GM19238 (cell line): ENCODE data around the gene NEO1.

Experiments
- DNase-seq: peaks from one replicate; pipeline ENCODE4 v3.0.0; 2011; ENCODE audit warnings: low spot score; ENCODE audit not compliant: insufficient read length

NEO1 gene, protein sequence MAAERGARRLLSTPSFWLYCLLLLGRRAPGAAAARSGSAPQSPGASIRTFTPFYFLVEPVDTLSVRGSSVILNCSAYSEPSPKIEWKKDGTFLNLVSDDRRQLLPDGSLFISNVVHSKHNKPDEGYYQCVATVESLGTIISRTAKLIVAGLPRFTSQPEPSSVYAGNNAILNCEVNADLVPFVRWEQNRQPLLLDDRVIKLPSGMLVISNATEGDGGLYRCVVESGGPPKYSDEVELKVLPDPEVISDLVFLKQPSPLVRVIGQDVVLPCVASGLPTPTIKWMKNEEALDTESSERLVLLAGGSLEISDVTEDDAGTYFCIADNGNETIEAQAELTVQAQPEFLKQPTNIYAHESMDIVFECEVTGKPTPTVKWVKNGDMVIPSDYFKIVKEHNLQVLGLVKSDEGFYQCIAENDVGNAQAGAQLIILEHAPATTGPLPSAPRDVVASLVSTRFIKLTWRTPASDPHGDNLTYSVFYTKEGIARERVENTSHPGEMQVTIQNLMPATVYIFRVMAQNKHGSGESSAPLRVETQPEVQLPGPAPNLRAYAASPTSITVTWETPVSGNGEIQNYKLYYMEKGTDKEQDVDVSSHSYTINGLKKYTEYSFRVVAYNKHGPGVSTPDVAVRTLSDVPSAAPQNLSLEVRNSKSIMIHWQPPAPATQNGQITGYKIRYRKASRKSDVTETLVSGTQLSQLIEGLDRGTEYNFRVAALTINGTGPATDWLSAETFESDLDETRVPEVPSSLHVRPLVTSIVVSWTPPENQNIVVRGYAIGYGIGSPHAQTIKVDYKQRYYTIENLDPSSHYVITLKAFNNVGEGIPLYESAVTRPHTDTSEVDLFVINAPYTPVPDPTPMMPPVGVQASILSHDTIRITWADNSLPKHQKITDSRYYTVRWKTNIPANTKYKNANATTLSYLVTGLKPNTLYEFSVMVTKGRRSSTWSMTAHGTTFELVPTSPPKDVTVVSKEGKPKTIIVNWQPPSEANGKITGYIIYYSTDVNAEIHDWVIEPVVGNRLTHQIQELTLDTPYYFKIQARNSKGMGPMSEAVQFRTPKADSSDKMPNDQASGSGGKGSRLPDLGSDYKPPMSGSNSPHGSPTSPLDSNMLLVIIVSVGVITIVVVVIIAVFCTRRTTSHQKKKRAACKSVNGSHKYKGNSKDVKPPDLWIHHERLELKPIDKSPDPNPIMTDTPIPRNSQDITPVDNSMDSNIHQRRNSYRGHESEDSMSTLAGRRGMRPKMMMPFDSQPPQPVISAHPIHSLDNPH (N-terminal part only)

DNA sequence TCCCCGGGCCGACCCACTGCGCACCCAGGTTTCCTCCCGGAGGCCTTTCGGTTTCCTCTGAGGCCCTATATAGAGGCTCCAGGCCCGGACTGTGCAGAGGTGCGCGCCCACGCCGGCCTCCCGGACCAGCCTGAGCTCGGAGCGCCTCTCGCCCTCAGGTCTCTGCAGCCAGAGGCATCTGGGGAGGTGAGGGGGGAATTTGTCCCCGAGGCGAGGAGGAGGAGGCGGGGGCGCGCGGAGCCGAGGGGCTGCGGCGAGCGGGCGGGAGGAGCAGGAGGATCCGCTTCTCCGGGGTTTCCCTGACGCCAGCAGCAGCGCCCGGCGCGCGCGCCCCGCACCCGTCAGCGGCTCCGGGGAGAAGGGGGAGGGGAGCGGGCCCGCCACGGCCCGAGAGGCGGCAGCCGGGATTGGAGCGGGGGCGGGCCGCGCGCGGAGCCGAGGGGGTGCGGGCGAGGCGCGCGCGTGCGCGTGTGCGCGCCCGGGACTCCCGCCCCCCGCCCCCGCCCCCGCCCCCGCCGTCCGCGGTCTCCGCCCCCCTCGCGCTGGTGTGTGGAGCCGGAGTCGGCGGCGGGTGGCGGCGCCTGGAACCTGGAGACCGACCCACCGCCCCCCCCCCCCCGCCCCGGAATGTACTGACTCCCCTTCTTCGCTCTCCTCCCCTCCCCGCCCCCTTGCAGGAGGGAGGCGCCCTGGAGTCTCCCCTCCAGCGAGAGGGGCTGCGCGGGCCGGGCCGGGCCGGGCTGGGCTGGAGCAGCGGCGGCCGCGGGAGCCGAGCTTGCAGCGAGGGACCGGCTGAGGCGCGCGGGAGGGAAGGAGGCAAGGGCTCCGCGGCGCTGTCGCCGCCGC lies at the start of gene NEO1:
NEO1 (plus strand) TSS at position 657 of the 846 bp plus-strand sequence. CDS start 213 bp downstream, outside the sequence.
- DNase-seq = peak; percentile 53

DNA sequence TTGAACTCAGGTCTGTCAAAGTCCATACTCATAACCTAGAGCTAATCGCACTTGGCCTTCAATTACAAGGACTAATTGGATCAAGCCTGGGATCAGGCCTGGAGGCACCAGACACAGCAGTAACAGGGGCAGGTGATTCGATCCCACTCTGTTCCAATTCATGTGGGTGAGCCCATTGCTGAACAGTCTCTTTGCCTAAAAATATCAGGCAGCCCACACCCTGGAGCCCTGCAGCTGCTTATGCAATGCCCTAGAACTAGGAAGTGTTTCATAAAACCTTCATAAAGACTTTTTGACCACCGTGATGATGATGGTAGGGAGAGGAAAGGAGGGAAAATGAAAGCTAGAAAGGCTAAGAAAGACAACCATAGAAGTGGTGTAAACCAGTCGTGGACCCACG lies 47.8 kb upstream of the NEO1 start:
- no peak for DNase-seq

- DNase-seq = no peak
These were observed 47.2 kb upstream of the NEO1 start for GRCh38 chr15:73005032-73005431.

DNA sequence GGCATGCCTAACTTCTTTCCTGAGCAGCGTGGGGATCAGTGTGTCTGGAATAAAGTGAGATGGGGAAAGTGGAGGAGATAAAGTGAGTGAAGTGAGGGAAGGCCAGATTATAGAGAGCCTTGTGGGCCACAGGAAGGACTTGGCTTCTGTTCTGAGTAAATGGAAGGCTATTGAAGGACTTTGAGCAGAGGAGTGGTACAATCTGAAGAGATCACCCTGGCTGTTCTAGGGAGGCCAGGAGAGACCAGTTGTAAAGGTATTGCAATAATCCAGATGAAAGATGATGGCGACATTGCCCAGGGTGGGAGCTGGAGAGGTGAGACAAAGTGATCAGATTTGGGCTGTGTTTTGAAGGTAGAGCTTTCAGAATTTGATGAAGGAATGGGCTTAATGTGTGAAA lies 46.8 kb upstream of the NEO1 start:
- DNase-seq = no peak

DNA sequence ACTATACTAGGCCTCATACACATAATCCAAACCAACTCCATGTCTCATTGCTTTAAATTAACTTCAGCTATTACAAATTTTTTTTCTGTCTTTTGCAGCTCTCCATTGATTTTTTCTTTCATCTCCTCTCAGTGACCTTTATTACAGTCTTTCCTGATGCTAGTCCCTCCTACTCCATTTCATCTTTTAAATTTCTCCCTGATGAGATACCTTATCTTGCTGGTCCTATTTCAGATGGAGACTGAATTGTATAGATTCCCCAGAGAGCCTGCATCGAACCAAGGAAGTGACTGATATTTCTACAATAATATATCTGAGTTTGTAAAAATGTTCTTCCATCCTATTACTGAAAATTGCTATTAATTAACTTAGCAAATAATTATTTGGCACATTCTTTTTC lies 45.7 kb upstream of the NEO1 start:
- DNase-seq = no peak

- no peak for DNase-seq
These were observed 42.9 kb upstream of the NEO1 start for GRCh38 chr15:73009066-73010056.

DNA sequence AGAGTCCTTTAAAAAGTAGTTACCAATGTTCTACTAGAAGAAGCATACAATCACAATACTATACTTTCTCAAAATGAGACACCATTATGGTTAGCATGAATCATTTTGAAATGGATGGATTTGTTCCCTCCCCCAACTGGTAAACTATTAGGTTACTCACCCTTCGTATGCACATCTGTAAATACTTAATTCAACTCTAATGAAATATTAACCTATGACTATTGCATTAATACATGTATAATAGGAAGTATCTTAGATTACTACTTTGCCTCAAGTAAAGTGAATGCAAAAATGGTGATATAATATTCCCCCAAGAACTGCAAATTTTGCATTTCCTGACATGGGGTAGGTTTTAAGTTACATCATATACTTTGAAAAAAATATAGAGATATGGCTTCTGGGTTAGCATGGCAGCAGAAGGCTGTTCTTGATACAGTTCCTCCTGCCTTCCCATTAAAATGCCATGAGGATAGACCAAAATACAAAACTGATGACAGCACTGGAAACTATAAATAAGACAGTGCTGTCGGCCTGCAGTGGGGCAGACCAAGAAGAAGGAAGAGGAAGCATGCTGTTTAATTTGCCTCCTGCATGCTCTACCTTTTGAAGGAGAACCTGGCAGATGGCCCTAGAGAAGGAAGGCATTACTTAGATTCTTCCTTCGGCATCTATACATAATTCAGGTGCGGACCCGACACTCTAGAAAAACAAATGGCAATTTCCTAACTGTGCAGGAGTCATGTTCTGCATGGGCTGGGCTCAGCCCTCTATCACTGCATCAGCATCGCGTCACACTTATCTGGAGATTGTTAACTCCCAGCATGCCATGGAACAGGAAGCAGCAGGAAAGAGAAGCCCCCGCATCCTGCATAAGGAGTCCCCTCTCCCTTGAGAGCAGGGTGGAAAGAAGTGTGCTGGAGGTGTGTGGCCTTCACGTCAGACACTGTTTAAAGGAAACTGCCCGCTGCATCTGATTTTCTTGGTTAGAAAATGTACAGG lies 41.8 kb upstream of the NEO1 start:
- no peak for DNase-seq

- no peak for DNase-seq
These were observed 37.4 kb upstream of the NEO1 start for GRCh38 chr15:73014904-73015303.

DNA sequence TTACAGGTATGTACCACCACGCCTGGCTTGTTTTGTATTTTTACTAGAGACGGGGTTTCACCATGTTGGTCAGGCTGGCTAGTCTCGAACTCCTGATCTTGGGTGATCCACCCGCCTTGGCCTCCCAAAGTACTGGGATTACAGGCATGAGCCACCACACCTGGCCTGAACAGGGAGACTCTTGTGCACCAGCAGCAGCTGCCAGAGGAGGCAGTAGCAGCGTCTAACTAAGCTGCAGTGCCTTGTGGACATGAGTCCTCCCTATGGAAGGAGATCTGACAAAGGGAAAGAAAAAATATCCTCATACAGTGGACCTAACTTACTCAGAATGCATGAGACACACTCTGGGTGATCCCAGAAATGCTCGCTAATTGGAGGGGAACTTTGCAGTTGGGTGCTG lies 36.8 kb upstream of the NEO1 start:
- no peak for DNase-seq

DNA sequence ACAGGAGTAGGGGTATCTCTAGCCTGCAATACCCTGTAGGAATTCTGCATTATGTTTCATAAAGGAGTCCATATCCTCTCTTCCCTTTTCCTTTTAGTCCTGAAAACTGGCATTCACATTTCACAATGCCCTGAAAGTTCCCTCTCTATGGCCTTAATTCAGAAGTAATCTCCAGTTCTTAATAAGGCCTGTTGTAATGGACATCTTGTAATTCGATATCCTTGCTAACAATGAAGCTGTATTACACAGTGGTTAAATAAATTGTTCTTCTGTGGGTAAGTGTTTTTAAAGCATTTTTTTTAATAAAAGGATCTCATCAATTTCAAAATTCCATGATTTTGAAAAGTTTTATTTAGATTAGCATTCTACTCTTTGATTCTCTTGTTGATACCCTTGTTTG lies 34.3 kb upstream of the NEO1 start:
- DNase-seq = no peak

DNA sequence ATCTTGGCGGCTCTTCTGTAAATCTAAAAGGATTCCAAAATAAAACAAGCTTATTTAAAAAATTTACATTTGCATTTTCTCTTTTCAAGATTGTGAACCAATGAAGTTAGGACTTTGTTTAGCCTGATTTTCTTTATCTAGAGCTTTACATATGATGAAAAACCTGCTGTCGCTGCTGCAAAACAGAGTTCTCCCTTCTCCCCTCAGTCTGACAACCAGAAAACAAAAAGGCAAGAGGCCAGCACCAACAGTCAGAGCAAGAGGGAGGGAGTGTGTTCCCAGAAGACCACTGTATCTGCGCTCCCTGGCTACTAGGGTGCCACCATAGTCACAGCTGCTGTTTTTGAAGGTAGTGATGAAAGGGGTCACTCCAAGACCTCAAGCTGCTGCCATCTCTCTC lies 33.1 kb upstream of the NEO1 start:
- DNase-seq = no peak

- DNase-seq = no peak
These were observed 32.6 kb upstream of the NEO1 start for GRCh38 chr15:73019601-73020146.

DNA sequence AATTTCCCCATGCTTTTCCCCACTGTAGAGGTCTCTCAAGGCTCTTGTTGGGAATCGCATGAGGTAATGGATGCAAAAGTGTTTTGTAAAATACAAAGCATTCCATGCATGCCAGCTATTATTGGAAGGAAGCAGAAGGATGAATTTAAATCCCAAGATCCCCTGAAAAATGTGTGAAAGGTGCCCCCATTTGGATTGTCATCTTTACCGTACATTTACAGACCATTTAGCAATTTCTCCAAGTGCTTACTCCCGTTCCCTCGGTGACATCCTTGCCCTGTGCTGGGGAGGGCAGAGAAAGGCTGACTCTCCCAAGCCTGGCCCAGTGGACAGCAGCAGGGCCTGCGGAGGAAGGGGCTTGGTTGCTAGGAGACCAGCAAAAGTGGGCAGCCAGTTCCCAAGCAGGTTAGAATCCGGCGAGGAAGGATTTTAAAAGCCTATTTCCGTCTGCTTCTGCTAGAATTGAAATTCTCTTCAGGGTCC lies 31.1 kb upstream of the NEO1 start:
- DNase-seq = no peak

- DNase-seq = no peak
These were observed 30.1 kb upstream of the NEO1 start for GRCh38 chr15:73022161-73022560.

- DNase-seq = no peak
These were observed 29.2 kb upstream of the NEO1 start for GRCh38 chr15:73023071-73023470.

GRCh38 chr15:73024168-73024567 lies 28.1 kb upstream of the NEO1 start:
- DNase-seq = no peak

GRCh38 chr15:73026511-73027054 lies 25.7 kb upstream of the NEO1 start:
- no peak for DNase-seq

- no peak for DNase-seq
These were observed 24.2 kb upstream of the NEO1 start for GRCh38 chr15:73028031-73028430.
